CD4-positive, alpha-beta memory T cell (primary cell): Measurements from ENCODE around the gene GAS2L1. TPM values are rescaled to one million over a fixed set of nuclear protein-coding genes. Genes with fewer than 3 reads are reported as not detected.

Experiments used
- CTCF ChIA-PET: fragments of 350-600 bp; sonication (Branson Sonifier 250); formaldehyde crosslinking; loops from one replicate; lab custom pipeline; 2021; ENCODE audit warnings: inconsistent platforms; ENCODE audit not compliant: partially characterized antibody; lab: Charles Lee
- POLR2A ChIA-PET: fragments of 350-600 bp; sonication (Branson Sonifier 250); formaldehyde crosslinking; loops from one replicate; lab custom pipeline; 2021; ENCODE audit not compliant: partially characterized antibody; lab: Charles Lee
- DNase-seq, 5 donors: peaks; one replicate each; pipeline versions ENCODE4 v3.0.0 to v3.0.0-alpha.2; 2020 to 2022; ENCODE audit warnings: mixed read lengths in 1 of 5
- H3K27ac ChIP-seq: one replicate; pipeline ENCODE4 v1.7.0; 2013; ENCODE audit warnings: low read depth, low read length
- H3K27me3 ChIP-seq: 2 replicates; pipeline ENCODE4 v1.7.0; 2013; ENCODE audit warnings: mild to moderate bottlenecking, low read length, moderate library complexity; ENCODE audit not compliant: insufficient read depth
- H3K36me3 ChIP-seq: 2 replicates; pipeline ENCODE4 v1.7.0; 2013; ENCODE audit warnings: mild to moderate bottlenecking, low read length, moderate library complexity; ENCODE audit not compliant: insufficient read depth
- H3K4me1 ChIP-seq: 2 replicates; pipeline ENCODE4 v1.7.0; 2013; ENCODE audit warnings: mild to moderate bottlenecking, low read length, moderate library complexity; ENCODE audit not compliant: insufficient read depth
- H3K4me3 ChIP-seq, 2 donors: one replicate each; pipeline ENCODE4 v1.7.0; 2013; ENCODE audit warnings: low read length in 2 of 2, mild to moderate bottlenecking in 1 of 2
- H3K9me3 ChIP-seq, 2 donors: one replicate each; pipeline ENCODE4 v1.7.0; 2013; ENCODE audit warnings: low read length in 2 of 2, control low read depth in 1 of 2; ENCODE audit not compliant: control insufficient read depth in 1 of 2
- H3K27ac Mint-ChIP-seq, 7 donors: one replicate each; pipeline ENCODE4 v1.8.0; 2020 to 2021; ENCODE audit warnings: mixed read lengths in 7 of 7, mild to moderate bottlenecking in 6 of 7, inconsistent platforms in 3 of 7, moderate library complexity in 3 of 7
- H3K27me3 Mint-ChIP-seq, 2 donors: one replicate each; pipeline ENCODE4 v1.8.0; 2020 to 2021; ENCODE audit warnings: mixed read lengths in 2 of 2
- H3K36me3 Mint-ChIP-seq, 2 donors: one replicate each; pipeline ENCODE4 v1.8.0; 2020 to 2021; ENCODE audit warnings: mixed read lengths in 2 of 2, inconsistent platforms in 1 of 2, mild to moderate bottlenecking in 1 of 2
- H3K4me1 Mint-ChIP-seq, 4 donors: one replicate each; pipeline ENCODE4 v1.8.0; 2020 to 2021; ENCODE audit warnings: mixed read lengths in 4 of 4, mild to moderate bottlenecking in 1 of 4
- H3K4me3 Mint-ChIP-seq, 8 donors: one replicate each; pipeline ENCODE4 v1.8.0; 2020 to 2021; ENCODE audit warnings: mixed read lengths in 8 of 8, mild to moderate bottlenecking in 7 of 8, moderate library complexity in 6 of 8, inconsistent platforms in 3 of 8
- H3K9me3 Mint-ChIP-seq, 8 donors: one replicate each; pipeline ENCODE4 v1.8.0; 2020 to 2021; ENCODE audit warnings: mixed read lengths in 8 of 8, mild to moderate bottlenecking in 5 of 8, inconsistent platforms in 3 of 8, moderate library complexity in 1 of 8
- intact Hi-C: fragments of 100-400 bp; cut with micrococcal nuclease; formaldehyde crosslinking; loops from one replicate; pipeline ENCODE4 v1.15.1; 2023
- polyA plus RNA-seq, 2 donors: library from polyadenylated mRNA; unstranded; fragments of 300-500 nt; fragmentation: Illumina TruSeq; gene quantifications; one replicate each; pipeline ENCODE4 v1.2.3, GENCODE V29; 2021
- total RNA-seq, 2 experiments: library from RNA; stranded (reverse); gene quantifications; one replicate each; pipeline ENCODE4 v1.2.3, GENCODE V29; 2021

The GAS2L1 gene
- total RNA-seq (1 to 10 TPM in 1 of 2 experiments, under 1 TPM in 1; 0.47 to 1.2 TPM), polyA plus RNA-seq (under 1 TPM; 0.81 to 0.88 TPM)

- H3K27me3 ChIP-seq, result no peaks in the 10 kb centered on the region
- peak; percentile 34 to 48 (median 35) for DNase-seq
- ChIA-PET CTCF (interaction anchor here (1.9 kb wide), 1 partner anchor 11 kb away, joined by 4 read pairs; no protein-coding TSS in a partner anchor), POLR2A (interaction anchor here (0.6 to 0.7 kb wide), 2 partner anchors 36 to 39 kb away, joined by 3 read pairs; partner anchors contain the start of genes EWSR1 and RHBDD3)
- H3K4me1 ChIP-seq, result peaks cover 26% of the 10 kb centered on the region
- H3K27ac ChIP-seq, result no peak within 1 kb of the TSS
- Mint-ChIP-seq H3K27ac (peak within 1 kb of the TSS in 4 of 7 donors; percentile 23 to 73 (median 57)), H3K36me3 (no peaks in the 10 kb centered on the region), H3K4me1 (peaks cover 8 to 40% (median 17%) of the 10 kb centered on the region in 4 donors), H3K4me3 (peak within 1 kb of the TSS; percentile 78 to 86 (median 84)), H3K9me3 (no peaks in the 10 kb centered on the region), H3K27me3 (peaks cover 2 to 7% of the 10 kb centered on the region in 2 donors)
- H3K36me3 ChIP-seq, result no peaks in the 10 kb centered on the region
- intact Hi-C loops, result no loop called here
- H3K4me3 ChIP-seq, result peak within 1 kb of the TSS; percentile 42 to 66
- H3K9me3 ChIP-seq, result no peaks in the 10 kb centered on the region
Observed at GRCh38 chr22:29306175-29306834, at the start of gene GAS2L1. GAS2L1 (plus strand) TSS chr22:29306650; CDS start chr22:29308106, 1,456 bp downstream.

- intact Hi-C loops, result no loop called here
- DNase-seq, result no peak
- Mint-ChIP-seq H3K4me3 (no peak overlapping the region), H3K9me3 (no peaks in the 10 kb centered on the region), H3K4me1 (peaks cover 0 to 3% (median 0%) of the 10 kb centered on the region in 4 donors), H3K27ac (no peak overlapping the region), H3K36me3 (peaks cover 0 to 3% of the 10 kb centered on the region in 2 donors), H3K27me3 (no peaks in the 10 kb centered on the region)
- Histone ChIP-seq H3K27me3 (no peaks in the 10 kb centered on the region), H3K4me1 (no peaks in the 10 kb centered on the region), H3K27ac (no peak overlapping the region), H3K9me3 (no peaks in the 10 kb centered on the region), H3K36me3 (no peaks in the 10 kb centered on the region), H3K4me3 (no peak overlapping the region)
- ChIA-PET POLR2A (no interaction called here), CTCF (no interaction called here)
Observed at GRCh38 chr22:29257751-29258181, 48.7 kb upstream of the GAS2L1 start.

- Mint-ChIP-seq H3K4me1 (peaks cover 0 to 3% (median 0%) of the 10 kb centered on the region in 4 donors), H3K9me3 (no peaks in the 10 kb centered on the region), H3K27ac (peak overlapping the region in 1 of 7 donors; percentile 73), H3K36me3 (peaks cover 0 to 3% of the 10 kb centered on the region in 2 donors), H3K4me3 (no peak overlapping the region), H3K27me3 (no peaks in the 10 kb centered on the region)
- Histone ChIP-seq H3K4me1 (no peaks in the 10 kb centered on the region), H3K27ac (no peak overlapping the region), H3K36me3 (no peaks in the 10 kb centered on the region), H3K4me3 (no peak overlapping the region), H3K9me3 (no peaks in the 10 kb centered on the region), H3K27me3 (no peaks in the 10 kb centered on the region)
- DNase-seq, result no peak
- POLR2A ChIA-PET, result no interaction called here
- CTCF ChIA-PET, result no interaction called here
- intact Hi-C loops, result no loop called here
Observed at GRCh38 chr22:29258407-29259252, 47.8 kb upstream of the GAS2L1 start.

GRCh38 chr22:29259253-29259899 lies 47.1 kb upstream of the GAS2L1 start:
- Mint-ChIP-seq H3K4me3 (no peak overlapping the region), H3K4me1 (peaks cover 0 to 3% (median 0%) of the 10 kb centered on the region in 4 donors), H3K27ac (no peak overlapping the region), H3K27me3 (no peaks in the 10 kb centered on the region), H3K36me3 (peaks cover 0 to 3% of the 10 kb centered on the region in 2 donors), H3K9me3 (no peaks in the 10 kb centered on the region)
- no peak overlapping the region for H3K27ac ChIP-seq
- ChIA-PET CTCF (interaction anchor here (0.9 kb wide), 1 partner anchor 14 kb away, joined by 3 read pairs; no protein-coding TSS in a partner anchor), POLR2A (no interaction called here)
- H3K4me3 ChIP-seq, result no peak overlapping the region
- intact Hi-C loops, result no loop called here
- H3K9me3 ChIP-seq, result no peaks in the 10 kb centered on the region
- no peaks in the 10 kb centered on the region for H3K27me3 ChIP-seq
- no peak for DNase-seq
- no peaks in the 10 kb centered on the region for H3K4me1 ChIP-seq
- no peaks in the 10 kb centered on the region for H3K36me3 ChIP-seq

GRCh38 chr22:29260031-29260560 lies 46.4 kb upstream of the GAS2L1 start:
- no peaks in the 10 kb centered on the region for H3K9me3 Mint-ChIP-seq
- no peak overlapping the region for H3K4me3 Mint-ChIP-seq
- Histone ChIP-seq H3K4me1 (no peaks in the 10 kb centered on the region), H3K4me3 (no peak overlapping the region), H3K9me3 (no peaks in the 10 kb centered on the region), H3K36me3 (no peaks in the 10 kb centered on the region), H3K27ac (no peak overlapping the region), H3K27me3 (no peaks in the 10 kb centered on the region)
- DNase-seq, result no peak
- no peaks in the 10 kb centered on the region for H3K27me3 Mint-ChIP-seq
- ChIA-PET POLR2A (no interaction called here), CTCF (interaction anchor here (0.9 kb wide), 1 partner anchor 15 kb away, joined by 3 read pairs; no protein-coding TSS in a partner anchor)
- H3K4me1 Mint-ChIP-seq, result peaks cover 0 to 3% (median 0%) of the 10 kb centered on the region in 4 donors
- intact Hi-C loops, result no loop called here
- peaks cover 0 to 3% of the 10 kb centered on the region in 2 donors for H3K36me3 Mint-ChIP-seq
- H3K27ac Mint-ChIP-seq, result no peak overlapping the region

GRCh38 chr22:29260601-29261315 lies 45.7 kb upstream of the GAS2L1 start:
- POLR2A ChIA-PET, result no interaction called here
- H3K36me3 ChIP-seq, result no peaks in the 10 kb centered on the region
- no peak overlapping the region for H3K4me3 ChIP-seq
- Mint-ChIP-seq H3K4me1 (peaks cover 0 to 3% (median 0%) of the 10 kb centered on the region in 4 donors), H3K27ac (no peak overlapping the region), H3K9me3 (no peaks in the 10 kb centered on the region), H3K36me3 (no peaks in the 10 kb centered on the region), H3K4me3 (no peak overlapping the region), H3K27me3 (no peaks in the 10 kb centered on the region)
- H3K27me3 ChIP-seq, result no peaks in the 10 kb centered on the region
- no peaks in the 10 kb centered on the region for H3K9me3 ChIP-seq
- H3K4me1 ChIP-seq, result no peaks in the 10 kb centered on the region
- no peak for DNase-seq
- intact Hi-C loops, result no loop called here
- no peak overlapping the region for H3K27ac ChIP-seq
- CTCF ChIA-PET, result no interaction called here
